SK-N-SH treated with all-trans-retinoic acid at 6 μM for 48 hours (cell line): ENCODE measurements around the gene CSNK1A1L.

Source experiments
- ATAC-seq: fragments of 200-7000 bp; cut with Tn5 transposase; 3 replicates; pipeline ENCODE4 v1.9.1; 2020; ENCODE audit warnings: mild to moderate bottlenecking, moderate library complexity
- ARNTL ChIP-seq: fragments of 450-650 bp; formaldehyde crosslinking; IDR thresholded peaks from 2 replicates; pipeline ENCODE4 v1.5.0; 2020; ENCODE audit warnings: low read depth, mild to moderate bottlenecking, moderate library complexity, borderline replicate concordance
- BACH2 ChIP-seq: fragments of 250-450 bp; sonication (Bioruptor Pico); IDR thresholded peaks from 2 replicates; pipeline ENCODE4 v1.9.0; 2021; ENCODE audit warnings: mild to moderate bottlenecking, borderline replicate concordance
- CREB5 ChIP-seq: fragments of 250-450 bp; sonication (Bioruptor Pico); IDR thresholded peaks from 2 replicates; pipeline ENCODE4 v1.5.1; 2020; ENCODE audit warnings: low read depth, mild to moderate bottlenecking, moderate library complexity
- ESRRG ChIP-seq: fragments of 250-450 bp; sonication (Bioruptor Pico); IDR thresholded peaks from 2 replicates; pipeline ENCODE4 v1.6.1; 2021; ENCODE audit warnings: mild to moderate bottlenecking
- GLIS3 ChIP-seq: fragments of 250-450 bp; sonication (Bioruptor Pico); IDR thresholded peaks from 2 replicates; pipeline ENCODE4 v1.5.0; 2020; ENCODE audit warnings: mild to moderate bottlenecking, moderate library complexity
- ISL1 ChIP-seq: fragments of 250-450 bp; sonication (Bioruptor Pico); IDR thresholded peaks from 2 replicates; pipeline ENCODE4 v2.1.2; 2022; ENCODE audit warnings: mild to moderate bottlenecking, moderate library complexity
- OSR1 ChIP-seq: fragments of 250-450 bp; sonication (Bioruptor Pico); IDR thresholded peaks from 2 replicates; pipeline ENCODE4 v1.8.0; 2022; ENCODE audit warnings: moderate library complexity, mild to moderate bottlenecking, inconsistent platforms
- POU6F1 ChIP-seq: fragments of 250-450 bp; sonication (Bioruptor Pico); IDR thresholded peaks from 2 replicates; pipeline ENCODE4 v1.8.0; 2021; ENCODE audit warnings: low read depth, mild to moderate bottlenecking, moderate library complexity, borderline replicate concordance
- RARB ChIP-seq: fragments of 250-450 bp; sonication (Bioruptor Pico); IDR thresholded peaks from 2 replicates; pipeline ENCODE4 v1.8.0; 2021; ENCODE audit warnings: mild to moderate bottlenecking, moderate library complexity
- TSHZ2 ChIP-seq: fragments of 250-450 bp; sonication (Bioruptor Pico); IDR thresholded peaks from 2 replicates; pipeline ENCODE4 v1.5.0; 2020; ENCODE audit warnings: mild to moderate bottlenecking, moderate library complexity
- ZC3H10 ChIP-seq: fragments of 250-450 bp; sonication (Bioruptor Pico); IDR thresholded peaks from 2 replicates; pipeline ENCODE4 v1.5.1; 2021; ENCODE audit warnings: mild to moderate bottlenecking, moderate library complexity
- ZFP3 ChIP-seq: fragments of 250-450 bp; sonication (Bioruptor Pico); IDR thresholded peaks from 2 replicates; pipeline ENCODE4 v1.5.0; 2020; ENCODE audit warnings: mild to moderate bottlenecking, moderate library complexity
- ZFP30 ChIP-seq: fragments of 450-650 bp; formaldehyde crosslinking; IDR thresholded peaks from 2 replicates; pipeline ENCODE4 v1.5.0; 2022; ENCODE audit warnings: mild to moderate bottlenecking, moderate library complexity
- ZNF565 ChIP-seq: fragments of 450-650 bp; formaldehyde crosslinking; conservative IDR thresholded peaks from 2 replicates; pipeline ENCODE4 v1.5.0; 2020; ENCODE audit warnings: low read depth, mild to moderate bottlenecking, moderate library complexity
- ZNF70 ChIP-seq: fragments of 450-650 bp; formaldehyde crosslinking; IDR thresholded peaks from 2 replicates; pipeline ENCODE4 v1.5.0; 2020; ENCODE audit warnings: mild to moderate bottlenecking, moderate library complexity
- ZNF8 ChIP-seq: fragments of 450-650 bp; formaldehyde crosslinking; IDR thresholded peaks from 2 replicates; pipeline ENCODE4 v1.5.0; 2020; ENCODE audit warnings: mild to moderate bottlenecking, moderate library complexity
- TF ChIP-seq, protein P1 (sequence below): fragments of 250-450 bp; sonication (Bioruptor Pico); IDR thresholded peaks from 2 replicates; pipeline ENCODE4 v1.8.0; 2020; ENCODE audit warnings: mild to moderate bottlenecking, moderate library complexity, borderline replicate concordance
- TF ChIP-seq, protein P2 (sequence below): fragments of 250-450 bp; sonication (Bioruptor Pico); IDR thresholded peaks from 2 replicates; pipeline ENCODE4 v1.5.1; 2021; ENCODE audit warnings: mild to moderate bottlenecking, moderate library complexity

Gene CSNK1A1L

GRCh38 chr13:37090912-37091311, 14.6 kb downstream of the CSNK1A1L start:
- TF ChIP-seq ARNTL (CRISPR knock-in tag) (no peak), ZNF70 (no peak), TSHZ2 (CRISPR knock-in tag) (no peak), ISL1 (CRISPR knock-in tag) (no peak)
- ATAC-seq: no peak

DNA sequence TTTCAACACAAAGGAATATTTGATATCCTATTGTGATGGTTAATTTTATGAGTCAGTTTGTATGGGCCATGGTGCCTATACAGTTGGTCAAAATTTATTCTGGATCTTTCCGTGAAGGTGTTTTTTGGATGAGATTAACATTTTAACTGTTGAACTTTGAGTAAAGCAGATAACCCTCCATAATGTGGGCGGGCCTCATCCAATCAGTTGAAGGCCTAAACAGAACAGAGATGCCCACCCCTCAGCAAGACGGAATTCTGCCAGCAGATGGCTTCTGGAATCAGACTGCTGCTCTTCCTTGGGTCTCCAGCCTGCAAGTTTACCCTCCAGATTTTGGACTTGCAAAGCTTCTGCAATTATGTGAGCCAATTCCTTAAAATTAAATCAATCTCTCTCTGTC, 16.0 kb downstream of the CSNK1A1L start:
- TF ChIP-seq ZNF565 (CRISPR knock-in tag) (no peak), OSR1 (CRISPR knock-in tag) (no peak), ZNF70 (no peak), ESRRG (CRISPR knock-in tag) (no peak), CREB5 (CRISPR knock-in tag) (no peak), GLIS3 (CRISPR knock-in tag) (no peak), ARNTL (CRISPR knock-in tag) (no peak), ZNF8 (CRISPR knock-in tag) (no peak), TSHZ2 (CRISPR knock-in tag) (no peak)
- TF ChIP-seq, protein P1, sequence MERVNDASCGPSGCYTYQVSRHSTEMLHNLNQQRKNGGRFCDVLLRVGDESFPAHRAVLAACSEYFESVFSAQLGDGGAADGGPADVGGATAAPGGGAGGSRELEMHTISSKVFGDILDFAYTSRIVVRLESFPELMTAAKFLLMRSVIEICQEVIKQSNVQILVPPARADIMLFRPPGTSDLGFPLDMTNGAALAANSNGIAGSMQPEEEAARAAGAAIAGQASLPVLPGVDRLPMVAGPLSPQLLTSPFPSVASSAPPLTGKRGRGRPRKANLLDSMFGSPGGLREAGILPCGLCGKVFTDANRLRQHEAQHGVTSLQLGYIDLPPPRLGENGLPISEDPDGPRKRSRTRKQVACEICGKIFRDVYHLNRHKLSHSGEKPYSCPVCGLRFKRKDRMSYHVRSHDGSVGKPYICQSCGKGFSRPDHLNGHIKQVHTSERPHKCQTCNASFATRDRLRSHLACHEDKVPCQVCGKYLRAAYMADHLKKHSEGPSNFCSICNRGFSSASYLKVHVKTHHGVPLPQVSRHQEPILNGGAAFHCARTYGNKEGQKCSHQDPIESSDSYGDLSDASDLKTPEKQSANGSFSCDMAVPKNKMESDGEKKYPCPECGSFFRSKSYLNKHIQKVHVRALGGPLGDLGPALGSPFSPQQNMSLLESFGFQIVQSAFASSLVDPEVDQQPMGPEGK (CRISPR knock-in tag): no peak
- TF ChIP-seq, protein P2, sequence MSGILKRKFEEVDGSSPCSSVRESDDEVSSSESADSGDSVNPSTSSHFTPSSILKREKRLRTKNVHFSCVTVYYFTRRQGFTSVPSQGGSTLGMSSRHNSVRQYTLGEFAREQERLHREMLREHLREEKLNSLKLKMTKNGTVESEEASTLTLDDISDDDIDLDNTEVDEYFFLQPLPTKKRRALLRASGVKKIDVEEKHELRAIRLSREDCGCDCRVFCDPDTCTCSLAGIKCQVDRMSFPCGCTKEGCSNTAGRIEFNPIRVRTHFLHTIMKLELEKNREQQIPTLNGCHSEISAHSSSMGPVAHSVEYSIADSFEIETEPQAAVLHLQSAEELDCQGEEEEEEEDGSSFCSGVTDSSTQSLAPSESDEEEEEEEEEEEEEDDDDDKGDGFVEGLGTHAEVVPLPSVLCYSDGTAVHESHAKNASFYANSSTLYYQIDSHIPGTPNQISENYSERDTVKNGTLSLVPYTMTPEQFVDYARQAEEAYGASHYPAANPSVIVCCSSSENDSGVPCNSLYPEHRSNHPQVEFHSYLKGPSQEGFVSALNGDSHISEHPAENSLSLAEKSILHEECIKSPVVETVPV: no peak
- TF ChIP-seq, all 23 proteins: peak for 0
- no peak for ATAC-seq

GRCh38 chr13:37087486-37087885, 18.0 kb downstream of the CSNK1A1L start:
- TF ChIP-seq RARB (no peak), BACH2 (no peak), ZNF565 (CRISPR knock-in tag) (no peak), ZC3H10 (CRISPR knock-in tag) (no peak), ARNTL (CRISPR knock-in tag) (no peak), ZNF8 (CRISPR knock-in tag) (no peak), ISL1 (CRISPR knock-in tag) (no peak), ZNF70 (no peak), GLIS3 (CRISPR knock-in tag) (no peak), ZFP30 (CRISPR knock-in tag) (no peak), ZFP3 (CRISPR knock-in tag) (no peak), POU6F1 (no peak)
- no peak for ATAC-seq
